HG03103 (cell line): ENCODE data around the gene PRDX3.

Source experiments
- ATAC-seq: cut with Tn5 transposase; IDR thresholded peaks from one replicate; pipeline ENCODE4 v1.9.1; 2021; ENCODE audit warnings: low read depth; ENCODE audit not compliant: unreplicated experiment

The PRDX3 gene

DNA sequence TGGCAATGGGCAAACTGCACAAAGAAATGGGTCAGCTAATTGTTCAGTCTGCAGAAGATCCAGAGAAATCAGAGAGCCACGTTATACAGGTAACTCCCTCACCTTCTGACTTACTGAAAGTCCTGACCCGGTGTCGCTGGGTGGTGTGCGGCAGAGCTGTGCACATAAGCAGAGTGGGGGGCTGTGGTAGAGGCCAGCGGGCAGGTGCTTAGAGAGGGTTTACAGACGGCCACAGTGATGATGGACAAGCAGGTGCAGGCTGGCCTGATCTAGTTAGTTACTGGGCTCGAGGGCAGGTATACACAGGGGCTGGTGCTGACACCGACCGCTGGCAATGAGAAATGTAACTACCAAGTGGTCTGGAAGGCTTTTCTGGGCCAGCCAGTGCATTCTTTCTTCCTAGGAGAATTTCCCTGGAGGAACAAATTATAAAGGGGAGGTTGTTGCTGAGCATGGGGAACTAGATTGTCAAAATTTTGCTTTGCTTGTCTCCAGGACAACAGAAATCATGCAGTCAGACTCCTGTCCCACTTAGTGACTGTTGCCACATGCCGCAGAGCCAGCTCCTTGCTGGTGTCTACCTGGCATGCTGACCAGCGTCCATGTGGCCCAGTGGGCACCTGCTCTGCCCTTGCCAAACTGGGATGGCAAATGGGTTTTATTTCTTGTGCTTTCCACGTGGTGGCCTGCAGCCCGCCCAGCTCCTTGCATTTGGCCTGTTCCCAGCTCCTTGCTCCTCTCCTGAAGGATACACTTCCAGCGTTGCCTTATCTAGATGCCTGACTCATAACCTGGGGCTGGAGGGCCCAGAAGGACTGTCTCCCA is 45.9 kb downstream of the PRDX3 start:
- no peak for ATAC-seq

DNA sequence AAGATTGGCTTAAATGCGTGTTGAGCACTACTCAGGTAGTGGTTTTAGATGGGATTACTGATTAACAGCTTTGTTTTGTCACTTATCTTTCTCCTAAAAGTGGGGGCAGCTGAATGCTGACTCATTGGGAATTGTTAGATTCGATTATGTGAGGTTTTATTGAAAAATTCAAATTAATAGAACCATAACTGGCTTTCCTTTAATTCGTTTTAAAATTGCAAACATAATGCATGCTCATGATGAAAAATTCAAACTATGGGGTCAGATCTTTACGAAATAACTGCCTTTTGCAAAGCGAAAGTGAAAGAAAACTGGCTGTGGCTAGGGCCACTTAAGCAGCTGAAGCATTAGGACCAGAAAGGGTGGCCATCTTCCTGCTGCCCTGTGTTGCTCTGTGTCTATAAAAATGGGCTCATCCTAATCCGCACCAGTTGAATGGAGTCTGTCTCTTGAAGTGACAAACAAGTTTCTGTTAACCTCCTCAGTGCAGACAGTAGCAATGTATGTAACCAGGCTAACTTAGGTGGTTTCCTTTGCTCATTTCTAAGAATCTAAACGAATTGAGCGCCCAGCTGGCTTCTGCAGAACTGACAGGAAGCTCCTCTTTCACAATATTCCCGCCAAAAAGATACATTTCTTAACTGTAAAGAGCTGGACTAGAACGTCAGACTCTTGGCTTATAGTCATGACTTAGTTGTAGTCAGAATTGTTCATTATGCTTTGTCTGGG is 46.9 kb downstream of the PRDX3 start:
- peak; percentile 54 for ATAC-seq

DNA sequence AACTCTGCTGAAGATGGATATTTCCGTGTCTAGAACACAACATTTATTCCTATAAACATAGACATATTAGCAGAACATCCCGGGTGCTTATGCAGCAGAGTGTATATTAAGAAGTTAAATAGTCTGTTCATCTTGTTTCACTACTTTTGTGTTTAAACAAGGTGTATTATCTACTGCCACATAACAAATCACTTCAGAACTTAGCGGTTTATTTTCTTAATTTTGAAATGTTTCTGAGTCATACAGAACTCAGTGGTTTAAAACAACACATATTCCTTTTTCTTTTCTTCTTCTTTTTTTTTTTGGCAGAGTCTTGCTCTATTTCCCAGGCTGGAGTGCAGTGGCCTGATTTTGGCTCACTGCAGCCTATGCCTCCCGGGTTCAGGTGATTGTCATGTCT is 48.9 kb downstream of the PRDX3 start:
- no peak for ATAC-seq

DNA sequence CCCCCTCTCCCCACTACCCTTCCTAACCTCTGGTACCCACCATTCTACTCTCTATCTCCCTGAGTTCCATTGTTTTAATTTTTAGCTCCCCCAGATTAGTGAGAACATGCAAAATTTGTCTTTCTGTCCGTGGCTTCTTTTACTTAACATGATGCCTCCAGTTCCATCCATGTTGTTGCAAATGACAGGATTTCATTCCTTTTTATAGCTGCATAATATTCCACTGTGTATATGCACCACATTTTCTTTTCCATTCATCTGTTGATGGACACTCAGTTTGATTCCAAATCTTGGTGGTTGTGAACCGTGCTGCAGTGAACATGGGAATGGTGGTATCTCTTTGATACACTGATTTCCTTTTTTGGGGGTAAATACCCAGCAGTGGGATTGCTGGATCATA is 52.7 kb downstream of the PRDX3 start:
- ATAC-seq = no peak

DNA sequence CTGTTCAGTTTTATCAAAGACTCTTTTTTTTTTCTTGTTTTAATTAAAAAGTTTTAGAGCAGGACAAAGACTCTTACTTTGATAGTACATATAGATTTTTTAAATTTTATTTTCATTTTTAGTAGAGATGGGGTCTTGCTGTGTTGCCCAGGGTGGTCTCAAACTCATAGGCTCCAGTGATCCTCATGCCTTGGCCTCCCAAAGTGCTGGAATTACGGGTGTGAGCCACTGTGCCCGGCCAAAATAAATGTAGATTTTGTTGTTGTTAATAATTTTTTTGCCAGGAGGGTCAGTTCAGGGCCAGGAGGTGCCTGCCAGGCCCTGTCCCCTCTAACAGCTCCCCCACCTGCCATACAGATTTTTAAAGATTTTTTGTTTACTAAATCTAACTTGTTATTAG is 57.7 kb downstream of the PRDX3 start:
- ATAC-seq = no peak

DNA sequence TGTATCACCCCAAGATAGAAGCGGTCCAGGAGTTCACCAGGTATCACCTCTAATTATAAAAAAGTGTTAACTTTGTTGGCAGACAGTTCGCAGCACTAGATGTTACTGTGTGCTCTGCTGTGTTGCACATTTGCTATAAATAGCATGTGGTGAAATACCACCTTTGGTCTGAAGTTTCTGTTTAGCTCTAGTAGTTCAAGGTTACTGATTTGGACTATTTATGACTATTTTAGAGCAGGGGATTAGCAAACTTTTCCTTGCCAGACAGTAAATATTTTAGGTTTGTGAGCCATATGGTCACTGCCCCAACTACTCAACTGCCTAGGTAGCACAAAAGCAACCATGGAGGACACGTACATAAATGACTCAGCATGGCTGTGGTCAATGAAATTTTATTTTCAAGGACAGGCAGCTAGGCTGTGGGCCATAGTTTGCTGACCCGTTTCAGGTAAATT is 58.2 kb downstream of the PRDX3 start:
- ATAC-seq = peak; percentile 87

DNA sequence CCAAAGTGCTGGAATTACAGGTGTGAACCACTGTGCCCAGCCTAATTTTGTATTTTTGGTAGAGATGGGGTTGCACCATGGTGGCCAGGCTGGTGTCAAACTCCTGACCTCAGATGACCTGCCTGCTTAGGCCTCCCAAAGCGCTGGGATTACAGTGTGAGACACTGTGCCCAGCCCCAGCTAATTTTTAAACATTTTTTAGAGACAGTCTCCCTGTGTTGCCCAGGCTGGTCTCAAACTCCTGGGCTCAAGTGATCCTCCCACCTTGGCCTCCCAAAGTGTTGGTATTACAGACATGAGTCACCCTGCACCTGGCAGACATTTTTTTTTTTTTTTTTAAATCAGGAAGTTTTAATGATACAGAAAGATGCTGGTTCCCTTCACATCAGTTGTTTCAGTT is 59.2 kb downstream of the PRDX3 start:
- no peak for ATAC-seq

DNA sequence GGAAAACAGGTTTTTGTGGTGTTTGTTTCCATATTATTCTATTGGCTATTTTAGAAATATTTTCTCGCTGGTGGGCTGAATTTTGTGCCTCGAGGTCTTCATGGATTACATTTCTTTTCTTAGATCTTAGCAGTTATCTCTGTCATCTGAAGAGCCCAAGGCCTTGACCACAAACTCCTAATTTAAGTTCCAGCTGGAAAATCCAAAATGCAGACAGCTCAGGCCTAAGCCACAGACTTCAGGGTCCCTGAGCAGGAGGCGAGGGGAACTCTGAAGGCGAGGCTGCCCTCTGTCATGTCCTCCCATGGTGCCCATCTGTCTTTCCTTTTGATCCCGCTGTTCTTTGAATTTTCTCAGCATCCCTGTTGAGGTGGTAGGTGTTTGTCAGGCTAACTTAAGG is 60.4 kb downstream of the PRDX3 start:
- no peak for ATAC-seq
